Adipose tissue (tissue), 3 donors: ENCODE data around the gene BRD1. TPM values are rescaled to one million over a fixed set of nuclear protein-coding genes. Genes with fewer than 3 reads are reported as not detected.
"Not testable (repeated sequence)": the region's sequence is repeated elsewhere in the genome, so short reads cannot be mapped to it uniquely, and the experiment has no call there.

ENCODE experiments used
- H3K27ac ChIP-seq: one replicate; pipeline ENCODE4 v1.5.1; 2013; ENCODE audit warnings: low read depth, low read length
- WGBS, 3 donors: extraction: QIAGEN DNeasy Blood & Tissue Kit; methylation state at CpG; one replicate each; pipeline ENCODE4 v1.1.7; 2013; 5-methylcytosine and 5-hydroxymethylcytosine counted together
- polyA plus RNA-seq, 3 donors: library from polyadenylated mRNA; stranded (reverse); fragments of 200-250 nt; gene quantifications; one replicate each; pipeline ENCODE4 v1.2.3, GENCODE V29; 2013
- donor health status: healthy with polysubstance abuse.
- donor health status: Bipolar disorder and iron deficiency.
- donor health status: healthy.

The BRD1 gene
- polyA plus RNA-seq, 3 donors = 10.5 to 18.6 (median 16.2) TPM

DNA sequence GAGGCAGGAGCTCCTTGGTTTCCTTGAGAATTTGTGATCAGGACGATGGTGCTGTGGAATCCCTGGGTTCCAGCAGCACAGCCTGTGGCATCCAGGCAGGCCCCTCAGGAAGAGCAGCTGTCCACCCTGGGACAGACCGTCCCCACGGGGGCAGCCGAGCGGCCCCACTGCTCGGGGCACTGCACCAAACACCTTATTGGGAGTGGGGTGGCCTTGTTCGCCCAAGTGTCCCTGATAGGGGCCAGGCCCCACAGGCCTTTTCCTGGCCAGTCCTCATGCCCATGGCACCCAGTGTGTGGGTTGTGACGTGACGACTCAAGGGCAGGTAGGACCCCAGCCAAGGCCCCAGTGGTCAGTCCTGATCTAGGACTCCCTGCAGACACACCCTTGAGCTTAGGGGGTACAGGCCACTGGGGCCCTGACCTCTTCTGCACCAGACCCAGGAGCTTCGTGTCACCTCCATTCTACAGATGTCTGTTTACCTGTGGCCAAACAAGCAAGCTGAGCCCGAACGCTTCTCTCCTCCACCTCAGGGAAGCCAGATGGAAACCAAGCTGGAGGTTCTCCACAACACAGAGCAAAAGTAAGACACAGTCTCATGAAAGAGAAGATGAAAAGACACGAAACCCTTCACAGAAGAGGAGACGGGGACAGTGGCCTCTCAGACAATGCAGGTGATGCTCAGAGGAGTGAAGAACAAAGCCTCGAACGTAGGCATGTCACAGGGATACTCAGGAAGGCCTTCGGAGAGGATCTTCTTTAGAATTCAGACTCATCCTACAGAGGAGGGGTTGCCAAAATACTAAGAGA, 1.6 kb upstream of the BRD1 start:
- no peak overlapping the region for H3K27ac ChIP-seq
- 93 to 99% (median 97%) methylated on average over 17 of the region's 17 CpGs for WGBS, 3 donors

DNA sequence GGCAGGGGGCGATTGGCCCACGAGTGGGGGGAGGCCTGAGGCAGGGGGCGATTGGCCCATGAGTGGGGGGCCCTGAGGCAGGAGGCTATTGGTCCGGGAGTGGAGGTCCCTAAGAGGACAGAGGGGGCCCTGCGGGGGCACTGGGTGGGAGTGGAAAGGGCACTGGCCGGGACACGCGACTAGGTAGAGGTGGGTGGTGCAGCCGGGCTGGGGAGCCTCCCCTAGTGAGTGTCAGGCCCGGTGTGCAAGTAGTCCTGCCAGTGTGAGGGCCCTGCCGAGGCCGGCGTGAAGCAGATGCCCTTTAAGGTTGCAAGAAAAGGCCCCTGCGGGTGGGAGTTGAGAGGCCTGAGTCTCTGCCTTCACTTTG, 909 bp upstream of the BRD1 start:
- H3K27ac ChIP-seq = no peak overlapping the region
- 93 to 95% (median 93%) methylated on average over 12 to 14 of the region's 14 CpGs for WGBS, 3 donors

DNA sequence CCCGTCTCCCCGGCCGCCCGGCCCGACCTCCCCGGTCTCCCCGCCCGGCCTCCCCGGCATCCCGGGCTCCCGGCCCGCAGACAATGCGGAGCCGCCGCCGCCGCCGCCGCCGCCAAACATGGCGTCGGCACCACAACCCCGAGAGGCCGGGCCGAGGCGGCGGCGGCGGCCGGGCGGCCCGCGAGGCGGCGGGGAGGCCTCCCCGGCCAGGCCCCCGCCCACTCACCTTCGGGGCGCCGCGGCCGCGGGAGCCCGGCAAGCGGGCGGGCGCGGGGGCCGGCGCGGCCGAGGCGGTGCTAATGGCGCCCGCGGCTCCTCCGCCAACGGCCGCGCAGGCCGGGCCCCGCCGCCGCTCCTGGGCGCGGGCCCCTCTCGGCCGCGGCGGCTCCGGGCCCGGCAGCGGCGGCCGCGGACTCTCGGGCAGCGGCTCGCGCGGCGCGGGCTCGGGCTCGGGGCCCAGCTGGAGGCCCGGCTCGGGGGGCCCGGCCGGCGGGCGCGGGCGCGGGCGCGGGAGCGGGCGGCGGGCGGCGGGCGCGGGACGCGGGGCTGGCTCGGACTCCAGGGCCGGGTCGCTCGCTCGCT, 311 bp downstream of the BRD1 start:
- H3K27ac ChIP-seq = no peak overlapping the region

DNA sequence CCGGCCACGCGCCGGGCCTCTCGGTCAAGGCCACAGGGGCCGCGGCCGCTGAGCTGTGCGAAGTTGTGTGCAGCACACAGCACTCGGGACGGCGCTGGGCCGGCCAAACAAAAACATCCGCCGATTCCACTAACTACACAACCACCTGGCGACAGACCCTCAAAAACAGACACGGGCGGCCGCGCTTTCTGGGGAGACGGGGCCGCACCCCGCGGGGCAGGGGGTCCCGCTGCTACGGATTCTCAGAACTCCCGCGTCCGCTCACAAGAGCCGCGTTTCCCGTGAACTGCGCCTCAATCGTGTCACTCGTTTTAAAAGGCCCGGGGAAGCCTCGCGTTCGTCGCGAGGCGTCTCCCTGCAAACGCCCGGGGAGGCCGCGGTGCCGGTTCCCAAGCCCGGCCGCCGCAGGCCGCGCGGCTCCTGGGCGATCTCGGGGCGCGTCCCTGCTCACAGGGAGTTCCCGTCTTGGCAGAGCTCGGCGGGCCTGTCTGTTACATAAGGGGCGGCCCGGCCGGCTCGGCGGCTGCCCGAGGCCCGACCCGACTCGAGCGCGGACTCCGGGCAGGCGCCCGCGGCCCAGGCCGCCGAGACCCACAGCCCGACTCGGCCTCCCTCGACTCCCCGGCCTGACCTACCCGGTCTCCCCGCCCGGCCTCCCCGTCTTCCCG, 936 bp downstream of the BRD1 start:
- 0 to 1% (median 1%) methylated on average over 73 to 86 of the region's 86 CpGs for WGBS, 3 donors
- no peak overlapping the region for H3K27ac ChIP-seq

More for the DNA sequence above, 311 bp downstream of the BRD1 start:
- 0 to 1% (median 0%) methylated on average over 37 to 110 of the region's 110 CpGs for WGBS, 3 donors

DNA sequence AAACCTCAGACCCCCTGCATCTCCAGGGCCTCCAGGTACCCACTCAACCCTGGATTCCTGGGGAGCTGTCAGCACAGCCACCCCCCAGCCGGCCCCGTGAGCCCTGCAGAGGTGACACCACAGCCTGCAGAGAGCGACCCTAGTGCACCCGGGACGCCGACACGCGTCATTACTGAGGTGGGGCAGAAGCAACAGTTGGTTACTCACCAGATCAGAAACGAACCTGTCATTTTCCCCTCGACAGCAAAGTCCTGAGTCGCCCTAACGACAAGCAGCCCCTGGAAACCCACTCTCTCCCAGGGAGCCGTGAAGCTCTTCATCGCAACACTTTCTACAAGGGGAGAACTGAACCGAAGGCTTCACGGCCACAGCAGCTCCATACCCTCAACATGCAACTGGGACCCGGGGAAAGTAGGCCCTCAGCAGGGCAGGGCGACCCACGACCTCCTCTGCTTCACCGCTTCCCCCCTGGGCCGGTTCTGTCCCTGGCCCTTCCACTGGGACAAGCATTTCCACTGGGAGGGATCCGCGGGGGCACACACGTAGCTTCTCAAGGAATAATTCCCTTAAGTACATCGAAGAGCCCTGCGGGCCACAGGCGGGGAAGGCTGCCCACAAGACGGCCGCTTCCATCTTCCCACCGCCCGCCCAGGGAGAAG, 1.6 kb downstream of the BRD1 start:
- no peak overlapping the region for H3K27ac ChIP-seq
- 11 to 19% (median 16%) methylated on average over 31 of the region's 31 CpGs for WGBS, 3 donors

DNA sequence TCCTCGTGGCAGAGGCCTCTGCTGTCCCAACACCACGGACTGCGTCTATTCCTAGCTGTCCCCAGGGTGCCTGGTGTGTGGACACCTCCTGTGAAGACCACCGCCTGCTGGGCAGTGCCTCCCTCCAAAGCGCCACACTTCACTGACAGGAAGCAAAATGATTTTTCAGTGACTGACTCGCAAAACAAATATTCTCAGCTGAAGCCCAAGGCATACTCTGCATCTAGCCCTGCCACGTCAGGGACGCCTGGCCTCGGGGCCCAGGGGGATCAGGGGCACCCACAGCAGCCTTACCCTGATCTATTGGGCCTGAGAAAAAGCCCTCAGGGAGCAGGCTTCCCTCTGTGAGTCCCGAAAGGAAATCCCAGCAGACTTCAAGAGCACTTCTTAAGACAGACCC, 2.2 kb downstream of the BRD1 start:
- WGBS, 3 donors = 60 to 71% (median 66%) methylated on average over 10 of the region's 10 CpGs

DNA sequence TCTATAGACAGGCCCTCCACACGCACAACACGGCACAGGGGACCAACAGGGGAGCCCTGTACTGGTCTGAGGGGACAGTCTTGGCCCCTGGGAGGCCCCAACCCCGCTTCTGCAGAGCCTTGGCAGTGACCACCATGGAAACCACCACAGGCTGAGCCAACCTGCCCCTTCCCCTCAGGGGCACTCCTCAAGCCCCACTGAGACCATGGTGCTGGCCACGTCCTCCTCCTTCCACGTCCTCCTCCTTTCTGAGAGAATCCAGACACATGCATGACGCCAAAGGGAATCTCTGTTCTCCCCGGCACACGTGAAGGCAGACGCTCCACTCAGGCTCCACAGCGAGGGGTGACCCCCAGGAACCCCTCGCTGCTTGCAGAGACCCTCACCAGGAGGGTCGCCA, 2.7 kb downstream of the BRD1 start:
- WGBS, 3 donors = 86 to 94% (median 91%) methylated on average over 12 of the region's 12 CpGs
- no peak overlapping the region for H3K27ac ChIP-seq

More for the DNA sequence above, 2.2 kb downstream of the BRD1 start:
- H3K27ac ChIP-seq = no peak overlapping the region

DNA sequence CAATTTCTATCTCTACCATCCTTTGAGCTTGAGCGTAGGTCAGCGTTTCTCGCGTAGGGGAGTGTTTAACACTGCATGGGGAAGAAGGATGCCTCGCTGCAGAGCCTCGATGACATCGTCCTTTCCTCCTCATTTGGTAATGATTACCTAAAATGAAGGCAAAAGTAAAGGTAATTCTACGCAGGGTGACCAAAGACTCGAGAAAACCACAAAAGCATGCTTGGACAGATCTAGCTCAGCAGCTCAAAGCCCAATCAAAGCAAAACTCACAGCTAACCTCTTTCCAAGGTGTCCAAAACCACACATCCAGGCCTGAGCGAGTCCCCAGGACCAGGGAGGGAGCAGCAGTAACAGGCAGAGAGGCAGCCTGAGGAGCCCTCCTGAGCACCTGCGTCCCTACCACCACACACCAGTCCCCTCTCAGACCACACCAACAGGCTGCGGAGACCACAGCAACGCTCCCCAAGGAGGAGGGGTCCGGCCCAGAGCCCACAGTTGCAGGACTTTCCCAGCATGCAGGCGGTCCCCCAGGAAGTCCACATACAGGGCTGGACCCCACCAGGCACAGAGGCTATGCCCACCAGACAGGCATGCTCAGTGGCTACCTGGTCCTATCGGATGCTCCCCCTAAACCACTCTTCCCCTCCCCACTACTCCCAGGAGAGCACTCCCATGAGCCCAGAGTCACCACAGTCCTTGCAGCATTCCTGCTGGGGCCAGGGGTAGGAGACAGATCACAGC, 3.3 kb downstream of the BRD1 start:
- no peak overlapping the region for H3K27ac ChIP-seq
- 84 to 92% (median 91%) methylated on average over 16 of the region's 16 CpGs for WGBS, 3 donors

DNA sequence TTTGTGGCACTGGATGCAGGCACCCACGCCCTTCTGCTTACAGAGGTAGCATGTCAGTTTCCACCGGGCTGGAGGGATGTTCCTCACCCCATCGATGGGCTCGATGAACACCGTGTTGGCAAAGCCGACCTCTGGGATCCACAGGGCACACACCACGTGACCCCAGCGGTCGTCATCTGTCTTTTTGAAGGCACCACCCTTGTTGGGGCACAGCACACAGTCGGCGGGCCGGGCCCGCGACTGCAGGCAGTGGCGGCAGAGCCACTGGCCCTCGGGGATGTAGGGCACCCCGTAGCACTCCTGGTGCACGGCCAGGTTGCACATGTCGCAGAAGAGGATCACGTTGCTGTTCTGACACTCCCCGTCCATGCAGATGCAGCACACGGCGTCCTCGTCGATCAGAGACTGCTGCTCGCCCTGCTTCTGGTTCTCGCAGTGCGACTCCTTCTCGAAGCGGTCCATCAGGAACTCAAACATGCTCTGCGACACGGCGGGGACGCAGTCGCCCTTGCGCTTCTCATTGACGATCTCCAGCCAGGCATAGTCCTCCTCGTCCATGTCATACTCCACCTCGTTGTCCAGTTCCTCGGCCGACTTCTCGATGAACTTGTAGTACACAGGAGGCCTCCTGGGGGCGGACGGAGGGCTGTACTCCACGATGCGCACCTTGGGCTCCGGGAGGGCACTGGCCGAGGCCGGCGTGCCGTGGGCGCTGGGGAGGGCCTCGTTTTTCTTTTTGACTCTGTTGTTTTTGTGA, 4.2 kb downstream of the BRD1 start:
- no peak overlapping the region for H3K27ac ChIP-seq
- 93 to 95% (median 95%) methylated on average over 53 of the region's 53 CpGs for WGBS, 3 donors

DNA sequence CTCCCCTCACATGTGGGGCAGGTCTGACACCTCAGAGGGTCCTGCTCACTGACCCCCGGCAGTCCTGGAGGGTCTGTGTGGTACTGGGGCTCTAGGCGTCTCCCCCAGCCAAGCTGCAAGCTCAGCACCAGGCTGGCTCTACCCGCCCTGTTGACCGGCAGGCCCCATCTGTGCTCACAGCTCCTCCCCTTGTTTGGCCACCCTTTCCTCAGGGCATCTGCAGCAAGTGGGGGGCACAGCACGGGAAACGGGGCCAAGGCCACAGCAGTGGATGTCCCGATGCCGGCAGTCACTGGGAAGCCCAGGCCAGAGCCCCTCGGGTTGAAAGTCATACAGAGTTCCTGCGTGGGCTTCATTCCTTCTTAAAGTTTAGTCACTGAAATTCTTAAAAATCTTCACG, 5.9 kb downstream of the BRD1 start:
- WGBS, 3 donors = 65 to 88% (median 87%) methylated on average over 11 of the region's 11 CpGs
- H3K27ac ChIP-seq = not testable (repeated sequence)

DNA sequence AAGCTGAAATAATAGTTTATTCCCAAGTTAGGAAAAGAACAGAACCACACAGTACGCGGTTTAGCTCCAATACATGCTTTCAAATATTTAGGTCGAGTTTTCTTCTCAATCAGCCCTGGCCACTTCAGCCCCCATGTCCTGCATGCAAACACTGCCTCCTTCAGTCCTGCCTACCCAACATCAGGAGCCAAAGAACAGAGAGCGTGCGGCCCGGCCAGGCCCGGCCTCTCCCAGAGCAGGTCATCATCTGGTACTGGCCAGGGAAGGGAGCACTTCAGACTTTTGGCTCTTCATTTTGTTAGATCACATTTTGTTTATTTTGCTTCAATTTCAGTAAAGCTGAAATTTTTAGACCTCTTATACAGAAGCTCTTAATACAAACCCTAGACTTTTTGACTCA, 6.7 kb downstream of the BRD1 start:
- WGBS, 3 donors = 67 to 80% (median 75%) methylated on average over 7 of the region's 7 CpGs
- H3K27ac ChIP-seq = no peak overlapping the region

DNA sequence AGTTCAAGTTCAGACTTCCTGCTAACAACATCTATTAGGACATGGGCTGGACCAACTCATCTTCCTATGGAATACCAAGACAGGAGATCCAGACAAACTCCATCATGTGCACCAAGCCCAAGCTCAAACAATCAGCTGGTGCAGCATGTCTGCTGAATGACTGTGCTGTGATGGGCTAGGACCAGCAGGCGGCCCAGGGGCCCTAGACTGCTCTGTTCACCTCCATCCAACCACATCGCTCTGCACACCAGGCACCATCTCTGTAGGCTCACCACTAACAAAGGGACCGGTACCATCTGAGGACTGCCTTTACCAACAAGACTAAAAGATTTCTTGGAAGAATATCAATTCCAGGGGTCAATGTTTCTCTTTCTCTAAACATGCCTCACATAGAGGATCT, 10.3 kb downstream of the BRD1 start:
- no peak overlapping the region for H3K27ac ChIP-seq
- WGBS, 3 donors = 97 to 98% (median 98%) methylated on average over 3 of the region's 3 CpGs

DNA sequence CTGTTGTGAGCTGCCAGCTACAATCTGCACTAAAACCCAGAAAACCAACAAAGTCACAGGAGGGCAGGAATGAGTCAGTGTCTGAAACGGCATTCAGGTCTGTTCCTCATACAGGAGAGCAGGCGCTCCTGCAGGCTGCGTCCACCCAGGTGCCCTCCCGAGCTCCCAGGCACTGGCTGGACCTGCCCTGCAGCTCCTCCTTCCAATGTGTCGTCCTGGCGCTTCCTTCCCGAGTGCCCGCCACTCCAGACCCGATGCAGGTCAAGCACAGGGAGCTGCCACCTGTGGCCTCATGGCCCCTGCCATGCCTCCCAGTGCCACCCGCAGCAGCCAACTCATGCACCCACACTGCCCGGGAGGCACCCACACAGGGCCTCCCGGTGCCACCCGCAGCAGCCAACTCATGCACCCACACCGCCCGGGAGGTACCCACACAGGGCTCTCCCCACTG, 12.0 kb downstream of the BRD1 start:
- WGBS, 3 donors = 48 to 86% (median 73%) methylated on average over 13 to 15 of the region's 15 CpGs
- H3K27ac ChIP-seq = no peak overlapping the region

DNA sequence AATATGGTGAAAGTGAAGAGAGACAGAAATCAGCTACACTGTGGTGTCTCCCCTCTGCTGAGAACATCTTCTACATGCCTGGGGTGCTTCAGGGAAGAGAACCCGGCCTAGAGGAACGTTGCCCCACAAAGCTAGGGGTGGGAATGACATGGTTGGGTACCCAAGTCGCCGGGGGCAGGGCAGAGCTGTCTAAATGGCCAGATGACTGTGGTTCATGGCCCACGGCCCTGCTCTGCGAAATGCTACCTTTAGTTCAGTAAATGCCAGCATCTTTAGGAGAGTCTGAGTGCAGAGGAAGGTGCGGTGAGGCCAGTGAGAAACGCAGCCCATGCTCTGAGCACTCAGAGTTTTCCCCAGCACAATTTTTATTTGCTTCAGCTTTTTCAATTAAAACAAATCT, 12.8 kb downstream of the BRD1 start:
- H3K27ac ChIP-seq = no peak overlapping the region
- WGBS, 3 donors = 77 to 84% (median 79%) methylated on average over 8 of the region's 8 CpGs

DNA sequence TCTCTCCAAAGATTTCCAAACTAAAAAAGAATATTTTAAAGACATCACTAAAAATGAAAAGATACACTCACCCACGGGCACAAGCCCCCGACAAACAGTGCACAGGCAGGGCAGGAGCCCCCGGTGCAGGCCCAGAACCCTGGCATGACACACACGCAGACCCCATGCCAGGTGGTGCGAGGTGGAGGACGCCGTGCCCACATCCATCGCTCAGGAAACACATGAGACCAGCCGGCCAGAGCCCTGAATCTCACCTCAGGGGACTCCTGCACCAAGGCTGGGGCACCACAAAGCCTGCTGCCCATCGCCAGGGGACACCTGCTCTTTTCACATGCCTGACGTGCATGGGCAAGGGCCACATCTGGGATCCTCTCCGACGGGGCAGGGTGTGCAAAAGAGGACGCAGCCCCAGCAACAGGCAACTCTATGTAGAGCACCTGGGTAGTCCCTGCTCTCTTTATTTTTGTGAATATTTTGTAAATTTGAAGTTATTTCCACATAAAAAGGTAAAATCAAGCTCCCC, 13.4 kb downstream of the BRD1 start:
- WGBS, 3 donors = 62 to 92% (median 87%) methylated on average over 14 of the region's 14 CpGs
- H3K27ac ChIP-seq = no peak overlapping the region

DNA sequence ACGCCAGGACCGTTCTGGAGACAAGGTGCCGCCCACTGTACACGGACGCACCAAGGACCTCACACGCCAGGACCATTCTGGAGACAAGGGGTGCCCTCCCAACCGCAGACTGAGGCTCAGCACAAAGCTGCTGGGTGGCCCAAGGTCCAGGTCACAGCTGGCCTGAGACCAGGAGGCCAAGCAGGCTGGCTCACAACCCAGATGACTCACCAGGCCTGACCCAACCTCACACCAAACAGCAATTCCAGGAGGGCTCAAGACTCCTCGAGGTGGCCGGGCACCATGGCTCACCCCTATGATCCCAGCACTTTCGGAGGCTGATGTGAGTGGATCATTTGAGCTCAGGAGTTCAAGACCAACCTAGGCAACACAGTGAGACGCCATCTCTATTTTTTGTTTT, 14.8 kb downstream of the BRD1 start:
- no peak overlapping the region for H3K27ac ChIP-seq
- 93 to 96% (median 93%) methylated on average over 11 of the region's 11 CpGs for WGBS, 3 donors

DNA sequence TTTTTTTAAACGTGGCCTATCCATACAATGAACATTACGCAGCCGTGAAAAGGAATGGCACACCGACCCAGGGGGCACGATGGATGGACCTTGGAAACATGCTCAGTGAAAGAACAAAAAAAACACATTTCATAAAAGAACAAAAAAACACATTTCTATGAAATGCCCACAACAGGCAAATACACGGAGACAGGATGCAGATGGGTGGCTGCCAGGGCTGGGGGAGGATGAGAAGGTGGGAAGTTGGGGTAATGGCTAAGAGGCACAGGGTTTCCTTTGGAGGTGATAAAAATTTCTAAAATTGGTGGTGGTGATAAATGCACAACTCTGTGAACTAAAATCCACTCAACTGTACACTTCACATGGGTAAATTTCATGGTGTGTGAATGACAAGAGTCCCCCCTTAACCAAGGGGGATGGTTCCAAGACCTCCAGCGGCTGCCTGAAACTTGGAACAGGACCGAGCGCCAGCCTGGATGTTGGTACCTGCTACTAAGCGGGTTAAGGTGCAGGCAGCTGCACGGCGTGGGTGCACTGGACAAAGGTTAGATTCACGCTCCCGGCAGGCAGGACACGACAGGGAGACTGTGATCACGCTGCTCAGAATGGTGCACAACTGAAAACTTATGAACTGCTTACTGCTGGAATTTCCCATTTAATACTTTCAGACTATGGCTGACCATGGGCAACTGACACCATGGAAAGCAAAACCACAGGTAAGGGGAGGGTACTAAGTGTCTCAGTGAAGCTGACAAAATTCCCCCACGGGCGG, 16.5 kb downstream of the BRD1 start:
- no peak overlapping the region for H3K27ac ChIP-seq
- 67 to 83% (median 73%) methylated on average over 18 of the region's 18 CpGs for WGBS, 3 donors
